GM18526 (cell line): Measurements from ENCODE around the gene PYGO1.

Source experiments
- POLR2A ChIP-seq: IDR thresholded peaks from 3 replicates; pipeline ENCODE4 v1.6.1; 2011; ENCODE audit not compliant: insufficient read length; ENCODE audit errors: extremely low read depth

PYGO1 gene

GRCh38 chr15:55527150-55527549 lies 61.0 kb downstream of the PYGO1 start:
- TF ChIP-seq POLR2A = no peak

- TF ChIP-seq POLR2A = no peak
These were observed 61.5 kb downstream of the PYGO1 start for GRCh38 chr15:55526559-55527036.

- TF ChIP-seq POLR2A = no peak
These were observed 65.2 kb downstream of the PYGO1 start for GRCh38 chr15:55522742-55523450.

DNA sequence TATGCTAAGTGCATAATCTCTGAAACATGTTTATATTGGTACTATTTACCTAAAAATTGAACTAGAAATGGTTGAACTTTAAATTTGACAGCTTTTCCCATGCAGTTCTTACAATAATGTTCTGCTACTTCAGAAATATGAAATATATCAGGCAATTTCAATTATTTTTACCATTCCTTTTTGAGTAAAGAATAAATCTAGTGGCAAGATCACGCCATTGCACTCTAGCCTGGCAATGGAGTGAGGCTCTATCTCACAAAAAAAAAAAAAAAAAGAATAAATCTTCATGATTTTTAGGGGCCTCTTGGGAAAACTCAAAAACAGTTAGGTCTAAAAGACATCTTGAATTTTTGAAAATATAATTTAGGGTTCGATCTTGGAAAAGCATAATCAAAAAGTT lies 69.5 kb downstream of the PYGO1 start:
- TF ChIP-seq POLR2A = no peak

DNA sequence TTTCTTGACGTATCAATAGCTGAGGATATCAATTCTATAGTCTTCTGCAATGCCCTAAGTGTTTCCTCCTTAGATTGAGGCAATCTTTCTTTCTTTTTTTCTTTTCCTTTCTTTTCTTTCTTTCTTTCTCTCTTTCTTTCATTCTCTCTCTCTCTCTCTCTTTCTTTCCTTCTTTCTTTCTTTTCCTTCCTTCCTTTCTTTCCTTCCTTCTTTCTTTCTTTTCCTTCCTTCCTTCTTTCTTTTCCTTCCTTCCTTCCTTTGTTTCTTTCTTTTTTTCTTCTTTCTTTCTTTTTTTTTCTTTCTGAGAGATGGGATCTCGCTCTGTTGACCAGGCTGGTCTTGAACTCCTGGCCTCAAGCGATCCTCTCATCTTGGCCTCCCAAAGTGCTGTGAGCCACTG lies 70.1 kb downstream of the PYGO1 start:
- TF ChIP-seq POLR2A = no peak

- TF ChIP-seq POLR2A = no peak
These were observed 72.0 kb downstream of the PYGO1 start for GRCh38 chr15:55515991-55516776.

DNA sequence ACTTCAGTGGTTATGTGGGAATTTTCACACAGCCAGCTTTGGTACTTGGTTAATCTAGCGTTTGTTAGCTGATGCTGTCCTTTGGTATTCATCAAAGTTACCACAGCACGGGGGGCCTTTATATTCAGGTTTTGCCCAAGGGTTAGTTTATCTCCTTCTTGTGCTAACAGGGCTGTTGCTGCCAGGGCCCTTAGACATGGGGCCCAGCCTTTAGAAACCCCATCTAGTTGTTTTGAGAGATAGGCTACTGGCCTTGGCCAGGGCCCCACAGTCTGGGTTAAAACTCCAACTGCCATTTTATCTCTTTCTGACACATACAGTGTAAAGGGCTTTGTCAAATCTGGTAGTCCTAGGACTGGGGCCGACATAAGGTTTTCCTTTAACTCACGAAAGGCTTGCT lies 72.7 kb downstream of the PYGO1 start:
- no peak for TF ChIP-seq POLR2A

DNA sequence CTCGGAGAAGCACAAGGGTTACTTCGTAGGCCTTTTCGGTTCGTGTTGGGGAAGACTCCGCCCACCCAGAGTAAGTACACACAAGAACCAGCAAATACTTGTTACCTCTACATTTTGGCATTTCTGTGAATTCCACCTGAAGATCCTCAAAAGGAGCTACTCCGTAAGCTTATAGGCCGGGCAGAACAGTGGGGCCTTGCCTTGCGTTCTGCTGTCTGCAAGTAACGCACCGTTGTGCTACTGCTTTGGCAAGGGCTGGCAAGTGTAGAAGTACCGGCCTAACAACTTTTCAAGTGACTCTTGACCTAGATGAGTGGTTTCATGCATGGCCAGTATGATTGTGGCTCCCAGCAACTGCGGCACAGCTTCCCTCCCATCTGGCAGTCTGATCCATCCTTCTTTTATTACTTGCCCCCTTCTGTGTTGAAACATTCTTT lies 73.7 kb downstream of the PYGO1 start:
- no peak for TF ChIP-seq POLR2A

DNA sequence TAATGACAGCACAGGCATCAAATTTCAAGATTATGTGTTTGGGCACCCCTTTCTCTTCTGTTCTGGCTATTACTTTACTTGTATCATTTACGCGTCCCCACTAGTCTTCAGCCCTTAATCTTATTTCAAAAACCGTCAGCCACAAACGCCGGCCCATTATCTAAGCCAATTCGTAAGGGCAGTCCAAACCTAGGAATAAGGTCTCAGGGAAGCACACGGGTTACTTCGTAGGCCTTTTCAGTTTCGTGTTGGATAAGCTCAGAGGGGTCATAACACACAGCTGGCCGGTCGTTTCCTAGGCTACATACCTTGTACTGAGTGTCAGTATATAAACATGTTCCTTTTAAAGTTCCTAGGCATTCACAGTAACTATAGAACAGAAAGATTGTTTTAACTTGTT lies 75.0 kb downstream of the PYGO1 start:
- TF ChIP-seq POLR2A = no peak

DNA sequence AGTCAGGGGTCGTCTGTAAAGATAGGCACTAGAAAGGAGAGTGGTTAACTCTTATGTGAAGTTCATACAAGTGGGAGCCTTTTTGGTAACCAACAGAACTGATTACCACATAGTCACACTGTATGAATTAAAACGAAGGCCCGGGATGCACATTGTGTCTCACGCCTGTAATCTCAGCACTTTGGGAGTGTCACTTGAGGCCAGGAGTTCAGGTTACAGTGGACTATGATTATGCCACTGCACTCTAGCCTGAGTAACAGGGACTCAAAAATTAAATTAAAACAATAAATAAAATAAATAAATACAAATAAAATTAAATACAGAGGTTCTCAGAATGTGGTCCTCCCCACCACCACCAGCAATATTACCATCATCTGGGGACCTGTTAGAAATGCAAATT lies 80.6 kb downstream of the PYGO1 start:
- no peak for TF ChIP-seq POLR2A

GRCh38 chr15:55499151-55499550 lies 89.0 kb downstream of the PYGO1 start:
- TF ChIP-seq POLR2A = no peak

DNA sequence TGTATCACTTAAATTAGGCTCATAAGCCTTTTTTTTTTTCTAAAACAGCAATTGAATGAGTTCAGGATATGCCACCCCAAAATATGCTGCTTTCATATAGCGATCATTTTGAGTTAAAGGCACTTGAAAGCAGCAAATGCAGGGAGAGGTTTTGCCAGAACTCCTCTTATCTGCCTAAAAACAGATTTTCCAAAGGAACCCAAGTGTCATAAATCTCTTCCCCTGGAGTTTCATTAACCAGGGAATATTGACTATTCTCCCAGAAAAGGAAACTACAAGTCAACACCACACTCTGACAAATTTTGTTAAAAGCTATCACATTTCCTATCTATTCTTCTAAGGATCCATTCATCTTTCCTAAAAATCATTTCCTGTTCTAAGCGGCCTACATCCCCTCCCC lies 91.4 kb downstream of the PYGO1 start:
- TF ChIP-seq POLR2A = no peak

GRCh38 chr15:55494931-55495330 lies 93.2 kb downstream of the PYGO1 start:
- TF ChIP-seq POLR2A = no peak
